ENCODE measurements around the gene METTL1. TPM values are rescaled to one million over a fixed set of nuclear protein-coding genes. Genes with fewer than 3 reads are reported as not detected.

METTL1 gene
- total and polyA plus RNA-seq, 9 of the 15 experiments (the other 6 are each of a cell fraction or from before 2014, with no cell fraction given): 12.6 to 65.9 (median 39.2) TPM

DNA sequence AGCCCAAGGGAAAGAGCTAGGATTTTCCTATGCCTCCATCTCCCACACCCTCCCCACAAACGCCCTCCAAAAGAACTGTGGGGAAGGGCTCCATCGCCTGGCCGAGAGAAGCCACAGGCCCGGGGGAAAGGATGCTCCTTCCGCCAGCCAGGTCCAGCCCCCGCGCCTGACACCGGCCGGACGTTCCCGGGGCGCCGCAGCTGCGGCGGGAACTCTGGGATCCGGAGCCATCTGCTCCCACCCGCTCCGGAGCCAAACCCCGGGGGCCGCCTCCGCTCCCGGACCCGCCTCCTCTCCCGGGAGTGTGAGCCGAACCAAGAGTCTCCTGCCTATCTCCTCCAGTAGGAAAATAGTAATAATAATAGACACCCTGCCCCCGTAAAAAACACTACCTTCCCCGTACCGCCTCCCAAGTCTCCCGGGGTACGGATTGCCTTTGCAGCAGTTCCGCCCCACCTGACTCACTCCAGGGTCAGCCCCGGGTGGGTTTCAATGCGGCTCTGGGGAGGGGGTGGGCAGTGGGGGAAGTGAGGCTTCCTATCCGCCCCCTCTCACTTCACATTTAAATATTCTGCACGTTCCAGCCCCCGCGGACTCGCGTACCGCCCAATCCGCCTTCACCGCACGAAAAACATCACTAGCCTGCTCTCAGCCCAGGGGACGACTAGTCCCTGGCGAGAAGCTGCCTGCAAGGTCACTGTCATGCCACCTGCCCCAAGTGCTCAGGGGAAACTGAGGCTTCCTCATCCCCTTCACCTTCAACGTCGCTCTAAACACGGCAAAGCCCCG, 35.8 kb downstream of the METTL1 start (continued):
- TF ChIP-seq, protein P1, sequence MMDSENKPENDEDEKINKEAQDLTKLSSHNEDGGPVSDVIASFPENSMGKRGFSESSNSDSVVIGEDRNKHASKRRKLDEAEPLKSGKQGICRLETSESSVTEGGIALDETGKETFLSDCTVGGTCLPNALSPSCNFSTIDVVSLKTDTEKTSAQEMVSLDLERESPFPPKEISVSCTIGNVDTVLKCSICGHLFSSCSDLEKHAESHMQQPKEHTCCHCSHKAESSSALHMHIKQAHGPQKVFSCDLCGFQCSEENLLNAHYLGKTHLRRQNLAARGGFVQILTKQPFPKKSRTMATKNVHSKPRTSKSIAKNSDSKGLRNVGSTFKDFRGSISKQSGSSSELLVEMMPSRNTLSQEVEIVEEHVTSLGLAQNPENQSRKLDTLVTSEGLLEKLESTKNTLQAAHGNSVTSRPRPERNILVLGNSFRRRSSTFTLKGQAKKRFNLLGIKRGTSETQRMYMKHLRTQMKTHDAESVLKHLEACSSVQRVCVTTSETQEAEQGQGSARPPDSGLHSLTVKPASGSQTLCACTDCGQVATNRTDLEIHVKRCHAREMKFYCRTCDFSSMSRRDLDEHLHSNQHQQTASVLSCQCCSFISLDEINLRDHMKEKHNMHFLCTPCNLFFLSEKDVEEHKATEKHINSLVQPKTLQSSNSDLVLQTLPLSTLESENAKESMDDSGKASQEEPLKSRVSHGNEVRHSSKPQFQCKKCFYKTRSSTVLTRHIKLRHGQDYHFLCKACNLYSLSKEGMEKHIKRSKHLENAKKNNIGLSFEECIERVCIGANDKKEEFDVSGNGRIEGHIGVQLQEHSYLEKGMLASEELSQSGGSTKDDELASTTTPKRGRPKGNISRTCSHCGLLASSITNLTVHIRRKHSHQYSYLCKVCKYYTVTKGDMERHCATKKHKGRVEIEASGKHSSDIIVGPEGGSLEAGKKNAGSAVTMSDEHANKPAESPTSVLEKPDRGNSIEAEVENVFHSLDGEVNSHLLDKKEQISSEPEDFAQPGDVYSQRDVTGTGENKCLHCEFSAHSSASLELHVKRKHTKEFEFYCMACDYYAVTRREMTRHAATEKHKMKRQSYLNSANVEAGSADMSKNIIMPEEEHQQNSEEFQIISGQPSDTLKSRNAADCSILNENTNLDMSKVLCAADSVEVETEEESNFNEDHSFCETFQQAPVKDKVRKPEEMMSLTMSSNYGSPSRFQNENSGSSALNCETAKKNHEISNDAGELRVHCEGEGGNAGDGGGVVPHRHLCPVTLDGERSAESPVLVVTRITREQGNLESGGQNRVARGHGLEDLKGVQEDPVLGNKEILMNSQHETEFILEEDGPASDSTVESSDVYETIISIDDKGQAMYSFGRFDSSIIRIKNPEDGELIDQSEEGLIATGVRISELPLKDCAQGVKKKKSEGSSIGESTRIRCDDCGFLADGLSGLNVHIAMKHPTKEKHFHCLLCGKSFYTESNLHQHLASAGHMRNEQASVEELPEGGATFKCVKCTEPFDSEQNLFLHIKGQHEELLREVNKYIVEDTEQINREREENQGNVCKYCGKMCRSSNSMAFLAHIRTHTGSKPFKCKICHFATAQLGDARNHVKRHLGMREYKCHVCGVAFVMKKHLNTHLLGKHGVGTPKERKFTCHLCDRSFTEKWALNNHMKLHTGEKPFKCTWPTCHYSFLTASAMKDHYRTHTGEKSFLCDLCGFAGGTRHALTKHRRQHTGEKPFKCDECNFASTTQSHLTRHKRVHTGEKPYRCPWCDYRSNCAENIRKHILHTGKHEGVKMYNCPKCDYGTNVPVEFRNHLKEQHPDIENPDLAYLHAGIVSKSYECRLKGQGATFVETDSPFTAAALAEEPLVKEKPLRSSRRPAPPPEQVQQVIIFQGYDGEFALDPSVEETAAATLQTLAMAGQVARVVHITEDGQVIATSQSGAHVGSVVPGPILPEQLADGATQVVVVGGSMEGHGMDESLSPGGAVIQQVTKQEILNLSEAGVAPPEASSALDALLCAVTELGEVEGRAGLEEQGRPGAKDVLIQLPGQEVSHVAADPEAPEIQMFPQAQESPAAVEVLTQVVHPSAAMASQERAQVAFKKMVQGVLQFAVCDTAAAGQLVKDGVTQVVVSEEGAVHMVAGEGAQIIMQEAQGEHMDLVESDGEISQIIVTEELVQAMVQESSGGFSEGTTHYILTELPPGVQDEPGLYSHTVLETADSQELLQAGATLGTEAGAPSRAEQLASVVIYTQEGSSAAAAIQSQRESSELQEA (IDR thresholded peaks at IDR 0.05; ENCODE audit: low read depth): no peak
- TF ChIP-seq FOXA3 (CRISPR knock-in tag; conservative IDR thresholded peaks at IDR 0.05 in 1 of 2, IDR thresholded peaks at IDR 0.05 in 1 of 2) (0 out of 4 replicates have a peak, but pooled peaks of 1 of the 2 experiments have one; percentile 41), CEBPG (CRISPR knock-in tag; IDR thresholded peaks at IDR 0.05) (no peak), CEBPG (tag; conservative IDR thresholded peaks at IDR 0.05 in 1 of 2, IDR thresholded peaks at IDR 0.05 in 1 of 2) (no peak), ZNF507 (tag; conservative IDR thresholded peaks at IDR 0.05) (no peak), POLR2H (tag; IDR thresholded peaks at IDR 0.05; ENCODE audit: low read depth) (no peak), TBL1XR1 (IDR thresholded peaks at IDR 0.05; ENCODE audit: low read length in 2 of 2) (no peak), CXXC5 (CRISPR knock-in tag; IDR thresholded peaks at IDR 0.05) (peak; percentile 77), KLF1 (tag; IDR thresholded peaks at IDR 0.05) (no peak), RAD21 (CRISPR knock-in tag; conservative IDR thresholded peaks at IDR 0.05 in 1 of 2, IDR thresholded peaks at IDR 0.05 in 1 of 2) (peak; percentile 66 to 78), TAL1 (IDR thresholded peaks at IDR 0.05) (no peak)
- TF ChIP-seq, protein P2, sequence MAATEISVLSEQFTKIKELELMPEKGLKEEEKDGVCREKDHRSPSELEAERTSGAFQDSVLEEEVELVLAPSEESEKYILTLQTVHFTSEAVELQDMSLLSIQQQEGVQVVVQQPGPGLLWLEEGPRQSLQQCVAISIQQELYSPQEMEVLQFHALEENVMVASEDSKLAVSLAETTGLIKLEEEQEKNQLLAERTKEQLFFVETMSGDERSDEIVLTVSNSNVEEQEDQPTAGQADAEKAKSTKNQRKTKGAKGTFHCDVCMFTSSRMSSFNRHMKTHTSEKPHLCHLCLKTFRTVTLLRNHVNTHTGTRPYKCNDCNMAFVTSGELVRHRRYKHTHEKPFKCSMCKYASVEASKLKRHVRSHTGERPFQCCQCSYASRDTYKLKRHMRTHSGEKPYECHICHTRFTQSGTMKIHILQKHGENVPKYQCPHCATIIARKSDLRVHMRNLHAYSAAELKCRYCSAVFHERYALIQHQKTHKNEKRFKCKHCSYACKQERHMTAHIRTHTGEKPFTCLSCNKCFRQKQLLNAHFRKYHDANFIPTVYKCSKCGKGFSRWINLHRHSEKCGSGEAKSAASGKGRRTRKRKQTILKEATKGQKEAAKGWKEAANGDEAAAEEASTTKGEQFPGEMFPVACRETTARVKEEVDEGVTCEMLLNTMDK (IDR thresholded peaks at IDR 0.05; ENCODE audit: borderline replicate concordance, insufficient read depth, low read depth, low read length, poor library complexity, severe bottlenecking): peak; percentile 23
- TF ChIP-seq, protein P3, sequence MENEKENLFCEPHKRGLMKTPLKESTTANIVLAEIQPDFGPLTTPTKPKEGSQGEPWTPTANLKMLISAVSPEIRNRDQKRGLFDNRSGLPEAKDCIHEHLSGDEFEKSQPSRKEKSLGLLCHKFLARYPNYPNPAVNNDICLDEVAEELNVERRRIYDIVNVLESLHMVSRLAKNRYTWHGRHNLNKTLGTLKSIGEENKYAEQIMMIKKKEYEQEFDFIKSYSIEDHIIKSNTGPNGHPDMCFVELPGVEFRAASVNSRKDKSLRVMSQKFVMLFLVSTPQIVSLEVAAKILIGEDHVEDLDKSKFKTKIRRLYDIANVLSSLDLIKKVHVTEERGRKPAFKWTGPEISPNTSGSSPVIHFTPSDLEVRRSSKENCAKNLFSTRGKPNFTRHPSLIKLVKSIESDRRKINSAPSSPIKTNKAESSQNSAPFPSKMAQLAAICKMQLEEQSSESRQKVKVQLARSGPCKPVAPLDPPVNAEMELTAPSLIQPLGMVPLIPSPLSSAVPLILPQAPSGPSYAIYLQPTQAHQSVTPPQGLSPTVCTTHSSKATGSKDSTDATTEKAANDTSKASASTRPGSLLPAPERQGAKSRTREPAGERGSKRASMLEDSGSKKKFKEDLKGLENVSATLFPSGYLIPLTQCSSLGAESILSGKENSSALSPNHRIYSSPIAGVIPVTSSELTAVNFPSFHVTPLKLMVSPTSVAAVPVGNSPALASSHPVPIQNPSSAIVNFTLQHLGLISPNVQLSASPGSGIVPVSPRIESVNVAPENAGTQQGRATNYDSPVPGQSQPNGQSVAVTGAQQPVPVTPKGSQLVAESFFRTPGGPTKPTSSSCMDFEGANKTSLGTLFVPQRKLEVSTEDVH (IDR thresholded peaks at IDR 0.05; ENCODE audit: low read depth, partially characterized antibody): peak; percentile 52

Data from K562 (cell line).